Cerebellar cortex (tissue), 1 donor: ENCODE results near the gene ASPHD2.

ENCODE experiments used
- DNase-seq: peaks from one replicate; pipeline ENCODE4 v3.0.0-alpha.2; 2015; ENCODE audit warnings: low spot score

ASPHD2 gene

DNA sequence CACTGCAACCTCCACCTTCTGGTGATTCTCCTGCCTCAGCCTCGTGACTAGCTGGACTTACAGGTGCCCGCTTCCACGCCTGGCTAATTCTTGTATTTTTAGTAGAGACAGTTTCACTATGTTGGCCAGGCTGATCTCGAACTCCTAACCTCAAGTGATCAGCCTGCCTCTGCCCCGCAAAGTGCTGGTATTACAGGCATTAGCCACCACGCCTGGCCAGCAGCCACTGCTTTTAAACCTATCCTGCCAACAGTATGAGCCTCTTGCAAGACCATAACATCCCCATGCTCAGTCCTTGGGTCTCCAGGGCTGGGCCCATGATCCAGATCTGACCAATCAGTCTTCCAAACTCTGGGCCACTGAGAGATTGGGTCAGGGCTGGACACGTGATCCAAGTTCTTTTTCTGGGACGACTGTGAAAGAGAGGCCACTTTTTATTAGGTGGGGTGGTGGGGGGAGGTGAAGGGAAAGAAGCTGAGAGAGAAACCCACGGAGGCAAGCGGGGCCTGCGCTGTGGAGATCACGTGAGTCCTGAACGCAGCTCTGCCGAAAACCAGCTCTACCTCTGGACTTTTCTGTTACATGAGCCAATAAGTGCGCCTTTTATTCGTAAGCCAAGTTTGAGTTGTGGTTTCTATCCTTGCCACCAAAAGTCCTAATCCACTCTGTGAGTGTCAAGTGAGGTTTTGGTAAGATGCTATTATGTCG, 17.9 kb downstream of the ASPHD2 start:
- DNase-seq: peak; percentile 19

DNA sequence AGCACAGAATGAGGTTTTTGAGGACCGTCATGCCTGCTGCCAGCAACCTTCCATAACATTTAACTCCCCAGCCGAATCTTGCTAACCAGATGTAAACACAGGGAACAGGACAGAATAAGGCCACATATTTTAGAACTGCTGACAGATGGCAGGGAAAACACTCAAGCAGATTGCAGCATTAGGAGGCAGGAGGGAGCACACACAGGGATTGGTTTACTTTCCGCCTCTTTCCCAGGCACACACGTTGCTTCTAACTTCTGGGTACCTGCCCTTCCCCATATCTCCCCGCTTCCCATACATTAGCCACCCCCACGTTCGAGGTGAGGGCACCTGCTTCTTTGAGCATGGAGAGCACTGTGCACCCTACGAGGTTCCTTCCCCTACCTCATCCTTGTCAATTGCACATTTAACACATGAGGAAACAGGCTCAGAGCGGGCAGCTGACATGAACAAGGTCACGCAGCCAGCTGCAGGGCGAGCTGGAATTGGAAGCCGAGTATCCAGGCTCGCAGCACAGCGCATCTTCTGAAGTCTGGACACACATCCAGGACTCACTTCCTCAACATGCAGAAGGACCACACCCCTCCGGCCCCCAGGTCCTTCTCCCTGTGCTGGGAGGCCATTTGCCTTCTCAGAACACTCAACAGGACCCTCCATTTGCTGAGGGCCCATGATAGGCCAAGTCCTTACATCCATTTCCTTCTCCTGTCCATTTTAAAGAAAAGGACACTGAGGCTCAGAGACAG, 18.7 kb downstream of the ASPHD2 start:
- peak; percentile 90 for DNase-seq

DNA sequence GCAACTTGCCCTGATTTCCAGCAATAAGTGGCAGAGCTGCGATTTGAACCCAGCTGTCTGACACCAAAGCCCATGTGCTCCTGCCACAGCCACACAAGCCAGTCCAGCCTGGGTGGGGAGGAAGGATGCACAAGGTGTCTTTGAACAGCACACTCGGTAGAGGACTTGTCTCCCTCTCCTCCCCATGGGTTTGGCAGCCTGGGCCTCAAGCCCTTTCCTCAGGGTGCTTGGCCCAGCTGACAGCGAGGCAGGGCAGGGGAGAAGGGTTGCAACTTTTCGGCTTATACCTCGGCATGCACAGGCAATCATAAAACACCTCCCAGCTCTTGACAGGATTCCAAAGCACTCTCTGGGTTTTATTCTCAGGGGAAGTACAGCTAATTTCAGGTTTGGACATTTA, 19.3 kb downstream of the ASPHD2 start:
- DNase-seq: peak; percentile 36

DNA sequence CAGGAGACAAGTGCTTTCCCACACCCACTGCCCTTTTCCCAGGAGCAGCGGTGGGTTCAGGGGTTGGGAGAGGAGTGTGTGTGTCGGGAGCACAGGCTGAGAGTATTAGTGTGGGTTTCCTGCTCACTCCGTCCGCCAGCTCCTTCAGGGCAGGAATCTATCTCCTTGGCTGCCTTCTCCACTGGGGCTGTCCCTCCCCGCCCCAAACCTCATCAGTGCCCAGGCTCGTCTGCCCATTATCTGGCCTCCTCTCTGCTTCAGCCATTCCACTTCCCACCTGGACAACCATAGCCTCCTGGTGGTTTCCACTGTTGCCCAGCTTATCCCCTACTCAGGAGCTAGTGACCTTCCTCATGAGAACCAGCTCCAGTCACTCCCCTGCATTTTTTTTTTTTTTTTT, 19.9 kb downstream of the ASPHD2 start:
- DNase-seq: peak; percentile 56

DNA sequence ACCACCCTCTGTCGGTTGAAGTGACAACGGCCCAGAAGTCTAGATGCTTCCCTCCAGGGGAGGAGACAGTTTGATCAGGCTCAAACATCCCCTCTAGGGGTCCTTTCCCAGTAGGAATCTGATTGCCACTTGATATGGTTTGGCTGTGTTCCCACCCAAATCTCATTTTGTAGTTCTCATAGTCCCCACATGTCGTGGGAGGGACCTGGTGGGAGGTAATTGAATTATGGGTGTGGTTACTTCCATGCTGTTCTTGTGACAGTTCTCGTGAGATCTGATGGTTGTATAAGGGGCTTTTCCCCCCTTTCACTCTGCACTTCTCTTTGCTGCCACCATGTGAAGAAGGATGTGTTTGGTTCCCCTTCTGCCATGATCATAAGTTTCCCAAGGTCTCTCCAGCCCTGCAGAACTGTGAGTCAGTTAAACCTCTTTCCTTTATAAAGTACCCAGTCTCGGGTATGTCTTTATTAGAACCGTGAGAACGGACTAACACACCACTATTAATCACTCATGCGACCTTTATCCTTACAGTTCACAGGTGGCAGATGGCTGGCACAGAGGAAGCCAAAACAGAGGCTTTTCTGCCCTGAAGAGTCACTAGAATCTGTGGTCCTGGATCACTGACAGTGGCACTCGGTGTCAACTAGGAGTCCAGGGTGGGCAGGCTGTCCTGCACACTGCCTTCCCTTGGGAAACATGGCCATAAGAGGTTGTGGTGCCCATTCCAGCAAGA, 21.6 kb downstream of the ASPHD2 start:
- no peak for DNase-seq

DNA sequence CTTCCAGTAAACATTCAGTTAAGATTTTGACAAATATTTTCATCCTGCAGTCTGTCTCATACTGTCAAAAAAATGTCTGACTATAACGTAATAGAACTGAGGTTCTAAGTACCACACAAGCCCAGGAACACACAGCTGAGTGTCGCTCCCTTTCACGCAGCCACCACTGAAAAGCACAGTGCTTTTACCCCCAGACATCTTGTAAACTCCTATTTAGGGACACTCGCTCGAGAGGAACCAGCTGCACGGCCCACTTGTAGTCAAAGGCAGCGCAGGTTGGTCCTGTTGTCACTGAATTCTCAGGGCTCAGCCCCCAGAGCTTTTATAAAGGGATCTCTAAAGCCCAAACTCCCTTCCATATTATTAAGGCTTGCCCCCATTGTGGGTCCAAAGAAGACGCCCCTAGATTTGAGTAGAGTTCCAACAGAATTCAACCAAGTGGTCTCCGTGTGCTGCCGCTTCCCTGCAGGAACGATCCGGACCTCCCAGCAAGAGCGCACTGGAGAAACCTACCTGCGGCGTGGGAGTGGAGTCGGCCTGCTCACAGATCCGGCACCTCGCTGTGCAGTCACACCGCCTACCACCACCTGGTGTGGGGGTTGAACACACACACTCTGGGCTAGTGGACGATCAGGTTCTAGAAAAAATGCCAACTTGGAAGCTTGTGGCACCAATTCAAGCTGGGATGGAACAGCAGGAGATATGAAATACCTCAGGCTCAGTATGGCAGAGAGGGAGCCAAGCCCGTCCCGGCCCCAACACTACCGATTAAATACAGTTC, 23.4 kb downstream of the ASPHD2 start:
- DNase-seq: peak; percentile 79

DNA sequence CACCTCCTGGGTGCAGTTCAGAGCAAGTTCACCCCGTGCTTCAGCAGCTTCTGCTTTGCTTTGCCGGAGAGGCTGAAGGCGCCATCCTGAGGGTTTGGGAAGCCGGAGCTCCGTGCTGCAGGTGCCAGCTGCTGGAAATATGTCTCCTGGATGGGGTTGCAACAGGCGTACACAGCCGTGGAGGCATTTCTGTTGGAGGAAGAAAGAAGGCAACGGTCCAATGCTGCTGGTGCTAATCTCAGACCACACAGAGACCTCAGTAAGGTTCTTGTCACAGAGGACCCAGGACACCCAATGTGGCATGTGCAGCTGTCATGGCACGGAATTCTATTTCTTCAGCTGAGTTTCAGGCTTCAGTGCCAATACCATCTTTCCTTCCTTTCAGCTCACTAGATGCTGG, 24.2 kb downstream of the ASPHD2 start:
- peak; percentile 48 for DNase-seq

DNA sequence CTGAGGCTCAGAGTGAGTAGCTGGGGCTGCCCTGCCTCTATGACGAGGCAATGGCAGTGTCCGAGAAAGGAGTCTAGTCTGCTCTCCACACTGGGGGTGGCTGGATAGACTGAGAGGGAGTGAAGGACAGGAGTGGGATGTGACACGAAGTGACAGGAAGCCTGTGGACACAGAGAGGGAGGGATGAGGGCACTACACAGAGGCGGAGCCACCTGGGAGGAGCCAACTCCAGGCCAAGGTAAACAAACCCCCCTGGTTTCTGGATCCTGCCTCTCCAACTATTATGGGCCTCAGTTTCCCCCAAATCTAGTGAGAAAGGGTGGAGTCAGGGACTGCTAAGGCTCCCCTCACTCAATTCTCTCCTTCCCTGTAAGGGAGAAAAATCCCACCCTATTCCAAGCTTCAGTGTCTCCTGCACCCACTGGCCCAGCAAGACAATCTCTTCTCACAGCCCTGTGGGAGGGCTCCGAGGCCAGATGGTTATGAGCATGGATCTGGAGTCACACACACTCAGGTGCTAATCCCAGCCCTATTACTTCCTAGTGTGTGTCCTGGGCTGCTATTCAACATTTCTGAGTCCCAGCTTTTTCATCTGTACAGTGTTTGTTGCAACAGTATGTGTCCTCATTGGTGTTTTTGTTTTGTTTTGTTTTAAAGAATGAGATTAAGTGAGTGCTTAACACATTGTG, 24.9 kb downstream of the ASPHD2 start:
- peak; percentile 74 for DNase-seq

DNA sequence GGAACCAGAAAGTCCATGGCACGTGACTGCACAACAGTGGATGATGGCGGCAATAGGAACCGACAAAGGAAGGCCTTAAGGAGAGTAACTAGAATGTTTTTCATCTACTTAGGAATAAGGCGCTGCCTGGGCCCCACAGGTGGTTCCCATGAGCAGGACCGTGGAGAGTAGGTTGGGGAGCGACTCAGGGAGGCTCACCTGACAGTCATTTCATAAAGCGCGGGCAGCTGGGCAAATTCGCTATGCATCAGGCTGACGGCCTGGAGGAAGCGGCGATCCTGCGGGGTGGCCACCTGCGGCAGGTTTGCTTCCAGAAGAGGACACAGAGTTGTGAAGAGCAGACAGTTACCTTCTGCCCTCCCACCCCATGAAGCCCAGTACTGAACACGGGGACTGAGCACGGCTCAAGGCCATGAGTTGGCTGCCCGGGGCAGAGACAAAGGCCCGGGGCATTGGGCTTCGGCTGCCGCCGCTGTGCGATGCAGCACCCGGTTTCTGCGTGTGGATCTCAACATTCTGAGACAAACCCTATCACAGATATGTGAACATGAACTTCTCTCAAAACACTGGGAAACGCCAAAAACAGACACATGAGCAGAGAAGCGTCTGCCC, 28.7 kb downstream of the ASPHD2 start:
- DNase-seq: no peak

DNA sequence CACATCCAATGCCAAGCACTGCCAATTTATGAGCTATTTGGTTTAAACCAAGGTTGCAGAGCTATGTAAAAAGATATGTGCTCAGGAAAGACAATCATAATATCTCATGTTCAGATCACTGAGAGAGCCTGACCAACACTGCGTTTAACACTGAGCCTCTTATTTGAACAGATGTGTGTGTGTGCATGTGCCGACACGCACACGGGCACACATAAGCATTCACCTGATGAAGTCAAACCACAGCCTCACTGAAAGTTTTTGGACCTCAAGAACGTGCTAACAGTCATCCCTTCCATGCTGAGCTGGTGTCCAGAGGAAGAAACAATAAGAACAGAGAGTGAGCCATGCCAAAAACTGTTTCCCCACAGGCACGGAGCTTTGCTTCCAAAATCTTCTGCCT, 31.1 kb downstream of the ASPHD2 start:
- no peak for DNase-seq

DNA sequence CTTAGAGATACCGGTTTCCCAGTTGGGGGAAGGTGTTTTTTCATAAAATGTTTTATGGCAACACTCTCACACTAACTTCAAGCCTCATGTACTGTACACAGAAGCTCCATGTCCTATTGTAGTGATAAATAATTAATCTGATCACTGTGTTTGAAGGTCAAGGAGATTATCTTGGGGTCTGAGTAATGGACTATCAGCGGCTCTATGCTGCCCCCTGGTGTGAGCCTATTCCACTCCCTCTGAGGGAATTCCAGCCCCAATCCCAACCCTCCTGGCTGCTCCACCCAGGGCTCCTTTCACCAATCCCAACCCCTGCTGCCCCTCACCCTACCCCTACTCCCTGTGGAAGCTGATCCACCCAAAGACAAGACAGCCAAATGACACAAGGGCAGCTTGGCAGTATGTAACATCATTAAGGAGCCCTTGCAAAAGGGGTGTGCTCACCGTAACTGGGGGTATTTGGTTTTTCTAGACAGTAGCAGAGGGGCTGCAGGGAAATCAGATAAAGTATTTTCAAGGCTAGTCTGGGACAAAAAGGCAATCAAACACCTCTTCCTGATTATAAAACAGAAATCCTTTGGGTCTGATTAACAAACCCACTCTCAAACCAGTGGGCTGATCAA, 32.2 kb downstream of the ASPHD2 start:
- DNase-seq: peak; percentile 78

DNA sequence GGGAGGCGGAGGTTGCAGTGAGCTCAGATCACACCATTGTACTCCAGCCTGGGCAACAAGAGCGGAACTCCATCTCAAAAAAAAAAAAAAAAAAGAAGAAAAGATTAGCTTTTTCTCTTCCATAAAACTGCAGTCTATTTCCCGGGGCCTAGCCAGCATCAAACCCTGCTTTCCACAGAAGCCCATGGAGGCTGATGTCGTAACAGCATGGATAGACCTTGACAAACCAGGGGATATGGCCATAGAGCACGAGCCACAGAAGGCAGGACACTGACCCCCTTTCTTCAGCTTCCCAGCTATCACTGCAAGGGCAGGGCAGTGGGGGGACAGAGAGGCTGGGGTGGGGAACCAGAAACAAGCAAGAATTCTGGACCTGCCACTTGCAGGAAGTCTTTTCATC, 33.0 kb downstream of the ASPHD2 start:
- no peak for DNase-seq

DNA sequence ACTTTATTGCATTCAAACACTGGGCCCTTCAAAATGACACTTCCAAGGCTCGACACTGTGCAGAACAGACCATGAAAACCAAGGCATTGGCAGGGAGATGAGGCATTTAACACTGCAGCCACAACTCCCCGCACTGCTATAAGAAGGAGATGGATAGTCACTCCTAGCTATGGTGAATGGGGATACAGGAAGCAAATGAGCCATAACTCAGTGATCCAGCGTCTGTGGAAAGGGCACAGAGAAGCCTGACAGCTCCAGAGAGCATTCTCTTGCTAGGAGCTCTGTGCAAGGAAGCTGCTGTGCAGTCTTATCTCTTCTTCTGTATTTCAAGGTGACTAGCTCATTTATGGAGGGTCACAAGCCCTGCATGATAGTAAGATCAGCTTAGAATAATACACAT, 33.6 kb downstream of the ASPHD2 start:
- DNase-seq: no peak

DNA sequence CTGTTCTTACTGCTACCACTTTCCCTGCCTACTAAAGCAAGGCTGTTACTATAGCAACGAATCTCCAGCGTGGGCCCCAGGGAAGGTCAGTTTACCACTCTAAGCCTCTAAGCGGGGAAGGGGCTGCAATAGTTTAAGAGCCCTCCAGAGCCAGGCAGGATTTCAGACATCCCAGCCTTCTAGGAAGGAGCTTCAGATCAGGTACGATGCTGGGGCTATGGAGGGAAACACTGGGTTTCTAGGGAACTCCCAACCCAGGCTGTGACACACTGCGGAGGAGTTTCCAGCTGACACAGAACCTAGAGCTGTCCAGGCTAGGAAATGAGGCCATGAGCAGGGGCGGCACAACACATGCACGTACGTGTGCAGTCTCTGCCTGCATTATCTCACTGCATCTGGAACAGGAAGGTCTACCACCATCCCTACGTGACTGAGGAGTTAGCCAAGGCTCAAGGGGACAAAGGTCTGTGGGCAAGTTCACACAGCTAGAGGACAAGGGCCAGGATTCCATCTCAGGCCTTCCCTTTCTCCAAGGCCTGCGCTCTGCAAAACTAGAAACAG, 34.1 kb downstream of the ASPHD2 start:
- no peak for DNase-seq

DNA sequence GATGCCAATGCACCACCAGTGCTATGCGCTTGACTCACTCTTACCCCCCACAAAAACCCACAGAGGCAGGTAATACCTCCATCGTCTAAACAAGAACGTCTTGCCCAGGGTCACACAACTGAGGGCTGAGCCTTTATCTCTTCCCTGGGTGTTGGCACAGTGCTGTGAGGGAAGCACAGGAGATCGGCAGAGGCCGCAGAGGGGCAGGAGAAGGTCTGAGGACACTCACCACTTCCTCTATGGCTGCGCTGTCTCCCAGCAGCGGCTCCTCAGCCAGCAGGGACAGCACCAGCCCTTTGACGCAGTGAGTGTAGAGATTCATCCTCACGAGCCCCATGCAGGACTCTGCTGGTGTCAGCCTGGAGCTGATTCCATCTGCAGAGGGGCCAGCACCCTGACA, 34.6 kb downstream of the ASPHD2 start:
- no peak for DNase-seq

DNA sequence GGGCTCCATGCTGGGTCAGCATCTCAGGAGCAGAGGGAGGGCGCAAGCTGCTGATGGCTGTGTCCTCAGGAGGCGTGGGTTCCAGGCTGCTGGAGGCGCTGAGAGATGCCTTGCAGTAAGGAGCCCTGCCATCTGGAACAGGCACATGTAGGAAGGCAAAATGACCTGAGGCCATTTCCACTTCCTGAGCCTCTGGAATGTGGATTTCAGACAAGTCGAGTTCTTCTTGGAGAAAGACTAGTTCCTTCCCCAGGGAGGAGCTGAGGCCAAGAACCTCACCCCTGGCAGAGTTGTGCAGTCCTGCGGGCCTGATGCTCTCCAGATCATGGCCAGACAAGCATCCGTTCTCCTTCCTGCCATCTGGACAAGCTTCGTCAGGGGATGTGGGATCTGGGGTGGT, 35.3 kb downstream of the ASPHD2 start:
- DNase-seq: no peak

DNA sequence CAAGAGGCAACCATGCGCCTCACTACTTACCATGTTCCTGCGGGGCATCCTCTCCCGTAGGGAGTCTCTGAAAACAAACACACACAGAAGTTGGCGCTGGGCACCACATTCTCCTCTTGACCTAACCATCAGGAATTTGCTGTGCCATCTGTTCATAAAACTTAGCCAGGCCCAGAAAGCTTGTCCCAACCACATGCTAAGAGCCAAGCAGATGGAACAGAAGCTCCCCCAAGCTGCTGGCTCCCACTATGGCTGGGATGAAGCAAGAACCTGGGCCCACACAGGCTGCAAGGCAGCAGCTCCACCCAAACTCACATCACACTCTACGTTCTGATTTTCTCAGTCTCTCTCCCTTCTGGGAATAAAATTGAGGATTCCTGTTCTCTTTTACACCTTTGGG, 37.1 kb downstream of the ASPHD2 start:
- peak; percentile 99 for DNase-seq

DNA sequence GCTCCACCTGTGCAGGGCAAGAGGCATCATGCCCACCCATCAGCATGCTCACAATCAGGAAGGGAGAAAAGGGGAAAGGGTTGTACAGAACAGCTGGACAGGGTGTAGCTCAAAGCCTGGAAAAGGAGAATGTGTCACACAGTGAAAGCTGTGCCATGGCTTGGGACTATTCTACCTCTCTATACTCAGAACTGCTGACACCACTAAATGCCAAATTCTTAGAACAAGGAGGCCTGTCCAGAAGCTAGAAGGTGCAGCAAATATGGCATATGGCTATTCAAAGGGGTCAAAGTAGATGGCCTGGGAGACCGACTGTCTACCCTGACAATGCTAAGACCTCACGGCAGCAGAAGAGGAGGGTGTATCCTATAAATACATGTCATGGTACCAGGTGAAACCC, 41.7 kb downstream of the ASPHD2 start:
- DNase-seq: no peak

DNA sequence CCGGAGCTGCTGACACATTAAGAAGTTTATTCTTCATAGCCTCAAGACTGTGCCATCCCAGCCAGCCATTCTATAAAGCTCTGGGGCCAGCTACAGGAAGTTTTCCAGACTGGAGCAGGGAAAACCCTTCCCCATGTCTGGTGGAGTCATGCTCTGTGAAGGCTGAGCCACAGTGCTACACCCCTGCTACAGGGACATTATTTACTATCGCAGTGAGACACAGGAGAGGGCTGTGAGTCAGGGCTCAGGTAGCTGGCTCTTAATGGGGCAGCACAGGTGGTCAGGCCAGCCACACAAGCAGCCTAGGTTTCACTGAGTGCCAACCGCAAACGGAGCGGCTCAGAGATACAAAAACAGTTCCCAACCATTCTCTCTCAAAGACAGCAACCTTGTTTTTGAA, 42.5 kb downstream of the ASPHD2 start:
- peak; percentile 60 for DNase-seq

DNA sequence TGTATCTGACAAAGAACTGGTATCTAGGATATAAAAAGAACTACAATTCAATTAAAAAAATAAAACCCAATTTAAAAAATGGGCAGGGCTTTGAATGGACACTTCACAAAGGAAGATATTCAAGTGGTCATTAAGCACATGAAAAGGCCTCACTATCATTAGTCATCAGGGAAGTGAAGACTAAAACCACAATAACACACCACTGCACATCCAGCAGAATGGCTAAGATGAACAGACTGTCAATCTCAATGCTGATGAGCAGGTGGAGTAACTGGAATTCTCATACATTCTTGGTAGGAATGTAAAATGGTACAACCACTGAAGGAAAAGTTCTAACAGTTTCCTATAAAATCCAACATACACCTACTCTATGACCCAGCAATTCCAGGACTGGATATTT, 45.6 kb downstream of the ASPHD2 start:
- DNase-seq: no peak
